DOHH2 (cell line): ENCODE results near the gene MEST.

Experiments
- CTCF ChIP-seq: fragments of 200-600 bp; sonication (generic); IDR thresholded peaks from one replicate; pipeline ENCODE4 v1.5.1; 2014; ENCODE audit warnings: antibody characterized with exemption, mild to moderate bottlenecking, low read depth, low read length; ENCODE audit not compliant: poor library complexity, severe bottlenecking
- EZH2phosphoT487 ChIP-seq: fragments of 200-600 bp; sonication (generic); IDR thresholded peaks from 2 replicates; pipeline ENCODE4 v1.6.1; 2017; ENCODE audit warnings: borderline replicate concordance, mild to moderate bottlenecking, antibody characterized with exemption, low read length, moderate library complexity, mixed read lengths

- TF ChIP-seq CTCF (no peak), EZH2phosphoT487 (no peak)
Measured at GRCh38 chr7:130513447-130513846, 21.6 kb downstream of the MEST start.
